Ascending aorta (tissue), 2 donors: ENCODE data around the gene MYBPH. TPM values are rescaled to one million over a fixed set of nuclear protein-coding genes. Genes with fewer than 3 reads are reported as not detected.

Experiments
- DNase-seq, 2 donors: peaks; one replicate each; pipeline ENCODE4 v3.0.0-alpha.2; 2019; ENCODE audit warnings: low spot score in 2 of 2
- H3K27ac ChIP-seq, 2 donors: fragments of 200-600 bp; sonication (generic); one replicate each; pipeline ENCODE4 v1.5.1; 2016 to 2017; ENCODE audit warnings: mild to moderate bottlenecking in 1 of 2
- H3K27me3 ChIP-seq: fragments of 200-600 bp; sonication (generic); one replicate; pipeline ENCODE4 v1.5.1; 2017
- H3K36me3 ChIP-seq, 2 donors: fragments of 200-600 bp; sonication (generic); one replicate each; pipeline ENCODE4 v1.5.1; 2016
- H3K4me1 ChIP-seq, 2 donors: fragments of 200-600 bp; sonication (generic); one replicate each; pipeline ENCODE4 v1.5.1; 2016 to 2017; ENCODE audit warnings: mild to moderate bottlenecking in 1 of 2
- H3K4me3 ChIP-seq, 2 donors: fragments of 200-600 bp; sonication (generic); one replicate each; pipeline ENCODE4 v1.5.1; 2016 to 2017; ENCODE audit warnings: mild to moderate bottlenecking in 1 of 2
- H3K9me3 ChIP-seq, 2 donors: fragments of 200-600 bp; sonication (generic); one replicate each; pipeline ENCODE4 v1.5.1; 2016
- intact Hi-C: fragments of 100-400 bp; cut with DNase I; formaldehyde crosslinking; loops from one replicate; pipeline ENCODE4 v1.15.1; 2023
- total RNA-seq: library from RNA; depleted of rRNA; stranded (reverse); fragments of >200 nt; gene quantifications from one replicate; pipeline ENCODE4 v1.1.0, GENCODE V29; 2016
- TF ChIP-seq, protein P1 (sequence below), 3 experiments: fragments of 200-600 bp in 2 of 3; fragments of 450-650 bp in 1 of 3; sonication (generic) in 2 of 3; IDR thresholded peaks; one replicate each; pipeline ENCODE4 v1.5.1; 2016 to 2019; ENCODE audit warnings: antibody characterized with exemption in 3 of 3, mild to moderate bottlenecking in 1 of 3, moderate library complexity in 1 of 3

The MYBPH gene
- total RNA-seq, 1 donor from 2014 or later, result not detected

DNA sequence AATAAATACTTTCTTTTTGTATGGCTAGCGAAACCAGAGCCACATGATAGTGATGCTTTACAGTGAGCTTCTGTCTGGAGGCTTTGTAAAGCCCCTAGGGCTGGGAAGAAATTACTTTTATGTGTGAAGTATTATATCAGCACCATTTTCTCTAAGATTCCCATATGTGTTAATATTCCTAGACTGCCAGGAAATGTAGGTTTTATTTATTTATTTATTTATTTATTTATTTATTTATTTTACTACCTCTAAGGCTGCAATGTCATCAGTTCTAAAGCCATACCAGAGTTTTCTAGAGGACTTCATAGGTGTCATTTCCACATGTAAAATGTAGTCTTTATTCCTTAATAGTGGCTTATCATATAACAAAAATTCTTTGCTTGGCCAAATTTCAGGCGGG lies 15.3 kb upstream of the MYBPH start:
- intact Hi-C loops, result no loop called here
- no peaks in the 10 kb centered on the region for H3K9me3 ChIP-seq
- H3K27ac ChIP-seq, result no peak overlapping the region

DNA sequence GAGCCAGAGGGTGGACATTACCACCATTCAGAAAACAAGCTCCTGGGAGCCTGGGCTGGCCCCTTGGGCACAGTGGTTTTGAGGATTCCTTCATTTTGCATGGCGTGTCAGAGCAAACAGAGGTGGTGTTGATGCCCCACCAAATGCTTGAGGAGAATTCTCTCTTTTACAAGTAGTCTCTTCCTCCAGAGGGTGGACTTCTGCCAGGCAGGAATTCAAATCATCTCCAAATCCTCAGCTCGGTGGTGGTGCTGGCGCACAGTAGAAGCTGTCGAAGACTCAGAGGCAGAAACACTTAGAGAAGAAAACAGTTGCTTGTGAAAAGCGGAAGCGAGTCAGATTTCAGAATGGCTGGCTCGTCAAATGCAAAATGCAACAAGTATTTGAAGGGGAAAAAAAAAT lies 14.3 kb upstream of the MYBPH start:
- Histone ChIP-seq H3K27ac (no peak overlapping the region), H3K4me3 (no peak overlapping the region), H3K36me3 (no peaks in the 10 kb centered on the region), H3K9me3 (no peaks in the 10 kb centered on the region), H3K27me3 (no peaks in the 10 kb centered on the region), H3K4me1 (no peaks in the 10 kb centered on the region)
- DNase-seq, result peak in 1 of 2 donors; percentile 15
- TF ChIP-seq, protein P1, sequence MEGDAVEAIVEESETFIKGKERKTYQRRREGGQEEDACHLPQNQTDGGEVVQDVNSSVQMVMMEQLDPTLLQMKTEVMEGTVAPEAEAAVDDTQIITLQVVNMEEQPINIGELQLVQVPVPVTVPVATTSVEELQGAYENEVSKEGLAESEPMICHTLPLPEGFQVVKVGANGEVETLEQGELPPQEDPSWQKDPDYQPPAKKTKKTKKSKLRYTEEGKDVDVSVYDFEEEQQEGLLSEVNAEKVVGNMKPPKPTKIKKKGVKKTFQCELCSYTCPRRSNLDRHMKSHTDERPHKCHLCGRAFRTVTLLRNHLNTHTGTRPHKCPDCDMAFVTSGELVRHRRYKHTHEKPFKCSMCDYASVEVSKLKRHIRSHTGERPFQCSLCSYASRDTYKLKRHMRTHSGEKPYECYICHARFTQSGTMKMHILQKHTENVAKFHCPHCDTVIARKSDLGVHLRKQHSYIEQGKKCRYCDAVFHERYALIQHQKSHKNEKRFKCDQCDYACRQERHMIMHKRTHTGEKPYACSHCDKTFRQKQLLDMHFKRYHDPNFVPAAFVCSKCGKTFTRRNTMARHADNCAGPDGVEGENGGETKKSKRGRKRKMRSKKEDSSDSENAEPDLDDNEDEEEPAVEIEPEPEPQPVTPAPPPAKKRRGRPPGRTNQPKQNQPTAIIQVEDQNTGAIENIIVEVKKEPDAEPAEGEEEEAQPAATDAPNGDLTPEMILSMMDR (IDR thresholded peaks at IDR 0.05), result no peak
- intact Hi-C loops, result no loop called here

More for the DNA sequence above, 15.3 kb upstream of the MYBPH start:
- TF ChIP-seq, protein P1 (IDR thresholded peaks at IDR 0.05), result no peak
- H3K4me1 ChIP-seq, result no peaks in the 10 kb centered on the region
- H3K36me3 ChIP-seq, result no peaks in the 10 kb centered on the region
- no peaks in the 10 kb centered on the region for H3K27me3 ChIP-seq
- DNase-seq, result no peak
- H3K4me3 ChIP-seq, result no peak overlapping the region

DNA sequence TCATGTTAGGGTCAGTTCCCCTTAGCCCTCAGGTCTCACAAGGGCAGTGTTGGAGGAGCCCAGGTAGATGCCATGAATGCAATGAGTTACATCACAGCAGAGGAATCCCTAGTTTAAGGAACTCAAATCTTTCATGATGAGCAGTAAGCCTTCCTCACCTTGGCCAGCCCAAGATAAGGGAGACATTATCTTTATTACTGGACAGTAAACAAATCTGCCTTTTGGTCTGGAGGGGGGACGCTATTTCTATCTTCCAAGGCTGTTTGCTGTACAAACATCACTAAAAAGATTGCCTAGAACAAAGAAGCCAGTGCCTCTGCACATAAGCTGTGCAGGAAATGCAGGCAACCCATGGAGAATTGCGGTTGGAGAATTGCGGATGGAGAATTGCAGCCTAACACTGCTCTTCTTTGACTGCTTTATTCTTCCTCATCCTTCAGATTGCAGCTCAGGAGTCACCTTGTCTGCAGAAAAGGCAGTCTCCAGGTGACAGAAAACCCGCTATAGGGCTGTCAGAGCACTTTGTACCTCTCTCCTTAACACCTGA lies 13.1 kb upstream of the MYBPH start:
- TF ChIP-seq, protein P1 (IDR thresholded peaks at IDR 0.05), result no peak
- Histone ChIP-seq H3K27ac (no peak overlapping the region), H3K36me3 (no peaks in the 10 kb centered on the region), H3K4me1 (no peaks in the 10 kb centered on the region), H3K9me3 (no peaks in the 10 kb centered on the region), H3K27me3 (no peaks in the 10 kb centered on the region), H3K4me3 (no peak overlapping the region)
- intact Hi-C loops, result no loop called here
- DNase-seq, result peak in 1 of 2 donors; percentile 24

DNA sequence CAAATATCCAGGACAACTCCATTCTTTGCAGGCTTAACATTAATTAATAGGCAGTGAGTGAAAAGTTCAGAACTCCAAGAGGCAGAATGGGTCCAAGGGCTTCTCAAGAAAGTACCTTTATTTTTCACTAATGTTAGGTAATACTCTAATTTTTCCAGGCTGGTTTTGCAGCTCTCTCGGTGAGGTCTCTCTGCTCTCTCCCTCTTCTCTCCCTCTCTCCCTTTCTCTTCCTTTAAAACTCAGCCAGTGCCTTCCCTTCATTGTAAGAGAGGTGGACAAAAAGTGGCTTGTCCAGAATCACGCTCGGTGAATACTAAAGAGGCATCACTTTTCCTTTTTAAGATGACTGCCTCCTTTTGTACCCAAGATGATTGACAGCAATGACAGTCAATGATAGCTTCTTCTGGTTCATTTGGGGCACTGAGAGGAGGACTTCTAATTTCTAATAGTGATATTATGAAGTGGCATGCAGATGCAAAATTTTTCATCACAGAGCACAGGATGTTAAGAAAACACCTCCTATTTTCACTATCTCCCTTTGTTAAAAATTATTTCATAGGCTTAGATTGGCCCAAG lies 12.2 kb upstream of the MYBPH start:
- intact Hi-C loops, result no loop called here
- TF ChIP-seq, protein P1 (IDR thresholded peaks at IDR 0.05), result no peak
- Histone ChIP-seq H3K4me1 (no peaks in the 10 kb centered on the region), H3K36me3 (no peaks in the 10 kb centered on the region), H3K27me3 (no peaks in the 10 kb centered on the region), H3K9me3 (no peaks in the 10 kb centered on the region), H3K27ac (no peak overlapping the region), H3K4me3 (no peak overlapping the region)
- no peak for DNase-seq

DNA sequence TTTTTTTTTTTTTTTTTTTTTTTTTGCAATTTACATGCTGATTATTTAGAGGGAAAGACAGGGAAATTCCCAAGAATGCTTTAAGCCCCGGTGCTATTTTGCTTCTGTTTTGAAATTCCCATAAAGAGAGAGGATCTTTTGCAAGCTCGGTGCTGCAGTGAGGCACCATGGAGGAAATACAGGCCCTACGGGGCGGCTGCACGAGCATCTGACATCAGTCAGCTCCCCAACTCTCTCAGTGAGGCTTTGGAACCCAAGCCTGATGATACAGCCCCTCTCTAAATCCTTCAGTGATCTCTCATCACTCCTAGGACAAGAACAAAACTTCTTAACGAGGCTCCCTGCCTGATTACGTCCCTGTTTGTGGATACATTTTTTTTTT lies 11.7 kb upstream of the MYBPH start:
- H3K9me3 ChIP-seq, result no peaks in the 10 kb centered on the region
- DNase-seq, result no peak
- H3K27me3 ChIP-seq, result no peaks in the 10 kb centered on the region
- no peak overlapping the region for H3K4me3 ChIP-seq
- TF ChIP-seq, protein P1 (IDR thresholded peaks at IDR 0.05), result no peak
- intact Hi-C loops, result no loop called here
- H3K4me1 ChIP-seq, result no peaks in the 10 kb centered on the region
- no peak overlapping the region for H3K27ac ChIP-seq
- H3K36me3 ChIP-seq, result no peaks in the 10 kb centered on the region
